Peyer's patch (tissue), 4 donors: ENCODE data around the gene CNOT10. TPM values are rescaled to one million over a fixed set of nuclear protein-coding genes. Genes with fewer than 3 reads are reported as not detected.
A peak's percentile ranks its signal among the peaks of the same experiment; 100 is the strongest.

Experiments
- DNase-seq, 3 donors: peaks; one replicate each; pipeline ENCODE4 v3.0.0-alpha.2; 2017 to 2019
- H3K27ac ChIP-seq, 4 donors: fragments of 200-600 bp; sonication (generic); one replicate each; pipeline ENCODE4 v1.5.1; 2016 to 2019
- H3K27me3 ChIP-seq, 2 donors: fragments of 200-600 bp; sonication (generic); one replicate each; pipeline ENCODE4 v1.5.1; 2019
- H3K36me3 ChIP-seq, 3 donors: fragments of 200-600 bp; sonication (generic); one replicate each; pipeline ENCODE4 v1.5.1; 2016 to 2019
- H3K4me1 ChIP-seq, 4 donors: fragments of 200-600 bp; sonication (generic); one replicate each; pipeline ENCODE4 v1.5.1; 2016 to 2019
- H3K4me3 ChIP-seq, 4 donors: fragments of 200-600 bp; sonication (generic); 1 replicate in 3 of 4; 2 replicates in 1 of 4; pipeline ENCODE4 v1.5.1; 2016 to 2019; ENCODE audit warnings: mild to moderate bottlenecking in 1 of 4
- H3K9me3 ChIP-seq, 4 donors: fragments of 200-600 bp; sonication (generic); one replicate each; pipeline ENCODE4 v1.5.1; 2016 to 2019; ENCODE audit warnings: mild to moderate bottlenecking in 1 of 4
- CTCF ChIP-seq, 6 experiments: fragments of 450-650 bp in 4 of 6; fragments of 200-600 bp in 2 of 6; sonication (generic) in 1 of 6; IDR thresholded peaks; one replicate each; pipeline ENCODE4 v1.5.1; 2017 to 2019; ENCODE audit warnings: antibody characterized with exemption in 6 of 6, mild to moderate bottlenecking in 3 of 6, moderate library complexity in 1 of 6
- POLR2A ChIP-seq, 2 donors: fragments of 450-650 bp; IDR thresholded peaks; one replicate each; pipeline ENCODE4 v1.5.1; 2017; ENCODE audit warnings: antibody characterized with exemption in 2 of 2, mild to moderate bottlenecking in 2 of 2, moderate library complexity in 2 of 2
- total RNA-seq, 4 donors: library from RNA; depleted of rRNA; stranded (reverse); fragments of >200 nt; gene quantifications; one replicate each; pipeline ENCODE4 v1.1.0, GENCODE V29; 2016

The CNOT10 gene
- total RNA-seq, 4 donors from 2014 or later: 22.8 to 46.3 (median 31.5) TPM

GRCh38 chr3:32817558-32818228 lies 132.7 kb downstream of the CNOT10 start, which contains the start of gene TRIM71:
Gene TRIM71 (plus strand): TSS chr3:32817997. CDS start chr3:32818081, 84 bp downstream.
- peaks cover 0 to 43% of the 10 kb centered on the region in 2 donors for H3K27me3 ChIP-seq
- no peaks in the 10 kb centered on the region for H3K36me3 ChIP-seq
- no peak for DNase-seq
- H3K9me3 ChIP-seq: no peaks in the 10 kb centered on the region
- peak within 1 kb of the TSS; percentile 5 to 44 (median 32) for H3K4me3 ChIP-seq
- TF ChIP-seq CTCF (IDR thresholded peaks at IDR 0.05) (no peak), POLR2A (IDR thresholded peaks at IDR 0.05) (no peak)
- H3K4me1 ChIP-seq: peaks cover 0 to 26% (median 13%) of the 10 kb centered on the region in 4 donors
- H3K27ac ChIP-seq: no peak within 1 kb of the TSS

- Histone ChIP-seq H3K9me3 (no peaks in the 10 kb centered on the region), H3K36me3 (no peaks in the 10 kb centered on the region), H3K4me1 (peaks cover 0 to 26% (median 13%) of the 10 kb centered on the region in 4 donors), H3K4me3 (peak overlapping the region in 3 of 4 donors; percentile 14 to 44 (median 35)), H3K27me3 (peaks cover 0 to 46% of the 10 kb centered on the region in 2 donors), H3K27ac (no peak overlapping the region)
- no peak for TF ChIP-seq POLR2A (IDR thresholded peaks at IDR 0.05)
- no peak for DNase-seq
Measured at GRCh38 chr3:32818229-32818969, 133.4 kb downstream of the CNOT10 start.

GRCh38 chr3:32818970-32819511 lies 134.1 kb downstream of the CNOT10 start:
- Histone ChIP-seq H3K27ac (no peak overlapping the region), H3K4me3 (peak overlapping the region in 1 of 4 donors; percentile 14), H3K36me3 (no peaks in the 10 kb centered on the region), H3K27me3 (peaks cover 0 to 46% of the 10 kb centered on the region in 2 donors), H3K4me1 (peaks cover 0 to 26% (median 13%) of the 10 kb centered on the region in 4 donors), H3K9me3 (no peaks in the 10 kb centered on the region)
- TF ChIP-seq POLR2A (IDR thresholded peaks at IDR 0.05) (no peak), CTCF (IDR thresholded peaks at IDR 0.05) (no peak)
- DNase-seq: no peak

- no peak for DNase-seq
- Histone ChIP-seq H3K9me3 (no peaks in the 10 kb centered on the region), H3K36me3 (no peaks in the 10 kb centered on the region), H3K4me3 (no peak overlapping the region), H3K4me1 (peaks cover 0 to 26% (median 13%) of the 10 kb centered on the region in 4 donors), H3K27ac (no peak overlapping the region), H3K27me3 (peaks cover 0 to 46% of the 10 kb centered on the region in 2 donors)
- no peak for TF ChIP-seq CTCF (IDR thresholded peaks at IDR 0.05)
- no peak for TF ChIP-seq POLR2A (IDR thresholded peaks at IDR 0.05)
Measured at GRCh38 chr3:32819551-32820348, 134.8 kb downstream of the CNOT10 start.

GRCh38 chr3:32820430-32820829 lies 135.4 kb downstream of the CNOT10 start:
- H3K4me1 ChIP-seq: peaks cover 0 to 26% (median 13%) of the 10 kb centered on the region in 4 donors
- DNase-seq: no peak
- no peaks in the 10 kb centered on the region for H3K9me3 ChIP-seq
- no peak overlapping the region for H3K4me3 ChIP-seq
- no peak overlapping the region for H3K27ac ChIP-seq
- no peak for TF ChIP-seq POLR2A (IDR thresholded peaks at IDR 0.05)
- TF ChIP-seq CTCF (IDR thresholded peaks at IDR 0.05): no peak
- H3K36me3 ChIP-seq: no peaks in the 10 kb centered on the region
- peaks cover 0 to 46% of the 10 kb centered on the region in 2 donors for H3K27me3 ChIP-seq
